ENCODE data around the gene CTIF.

Gene CTIF

GRCh38 chr18:48552130-48552529 is 13.3 kb downstream of the CTIF start:
- DNase-seq: no peak

GRCh38 chr18:48553236-48553635 is 14.4 kb downstream of the CTIF start:
- DNase-seq: no peak

- DNase-seq: no peak
Measured at GRCh38 chr18:48554610-48555400, 16.0 kb downstream of the CTIF start.

GRCh38 chr18:48555465-48555995 is 16.7 kb downstream of the CTIF start:
- no peak for DNase-seq

GRCh38 chr18:48557640-48558174 is 18.9 kb downstream of the CTIF start:
- no peak for DNase-seq

GRCh38 chr18:48558248-48558647 is 19.4 kb downstream of the CTIF start:
- DNase-seq: no peak

- DNase-seq: no peak
Measured at GRCh38 chr18:48560491-48560890, 21.7 kb downstream of the CTIF start.

- no peak for DNase-seq
Measured at GRCh38 chr18:48562075-48562474, 23.2 kb downstream of the CTIF start.

GRCh38 chr18:48563027-48563426 is 24.2 kb downstream of the CTIF start:
- no peak for DNase-seq

- no peak for DNase-seq
Measured at GRCh38 chr18:48564139-48564538, 25.3 kb downstream of the CTIF start.

- DNase-seq: no peak
Measured at GRCh38 chr18:48565105-48565504, 26.3 kb downstream of the CTIF start.

- DNase-seq: no peak
Measured at GRCh38 chr18:48566589-48566988, 27.8 kb downstream of the CTIF start.

GRCh38 chr18:48567388-48567787 is 28.6 kb downstream of the CTIF start:
- no peak for DNase-seq

GRCh38 chr18:48569139-48569914 is 30.5 kb downstream of the CTIF start:
- DNase-seq: no peak

GRCh38 chr18:48569915-48570264 is 31.1 kb downstream of the CTIF start:
- DNase-seq: no peak

- no peak for DNase-seq
Measured at GRCh38 chr18:48570313-48570712, 31.5 kb downstream of the CTIF start.

GRCh38 chr18:48571639-48572384 is 33.0 kb downstream of the CTIF start:
- DNase-seq: no peak

- DNase-seq: no peak
Measured at GRCh38 chr18:48572402-48573126, 33.7 kb downstream of the CTIF start.

GRCh38 chr18:48573632-48574283 is 34.9 kb downstream of the CTIF start:
- no peak for DNase-seq

GRCh38 chr18:48574667-48575300 is 36.0 kb downstream of the CTIF start:
- no peak for DNase-seq

- no peak for DNase-seq
Measured at GRCh38 chr18:48575301-48575657, 36.4 kb downstream of the CTIF start.

Measured in stimulated activated CD4-positive, alpha-beta T cell treated with anti-CD3 and anti-CD28 coated beads, Interleukin-4, amount 100 ng/mL, for 1 hour (primary cell).